ENCODE measurements around the gene TIMM17A. TPM values are rescaled to one million over a fixed set of nuclear protein-coding genes. Genes with fewer than 3 reads are reported as not detected.

Gene TIMM17A
- total and polyA plus RNA-seq, 2 of the 4 experiments (the other 2 are of a cell fraction) = 80.4 to 87.3 TPM

- Histone ChIP-seq H3K23ac (ENCODE audit: low read depth, low read length) (no peak overlapping the region), H4K5ac (ENCODE audit: low read depth, low read length) (no peak overlapping the region), H3K4me1 (ENCODE audit: control insufficient read depth, insufficient read depth, low read length) (peaks cover 13% of the 10 kb centered on the region), H3K9ac (ENCODE audit: low read depth, low read length) (no peak overlapping the region), H2BK120ac (ENCODE audit: low read depth, low read length) (no peak overlapping the region), H2AK5ac (ENCODE audit: low read depth, low read length) (no peak overlapping the region), H3K56ac (ENCODE audit: extremely low read depth, insufficient read depth, low read length) (no peak overlapping the region), H2BK5ac (ENCODE audit: low read depth, low read length, poor library complexity, severe bottlenecking) (no peak overlapping the region), H4K8ac (ENCODE audit: low read depth in 2 of 2, low read length in 2 of 2) (no peak overlapping the region), H3K4me2 (ENCODE audit: low read depth, low read length) (no peak overlapping the region), H3K9me3 (ENCODE audit: control insufficient read depth, insufficient read depth, low read length) (no peaks in the 10 kb centered on the region), H4K91ac (ENCODE audit: insufficient read depth, low read depth, low read length) (no peak overlapping the region), H3K36me3 (ENCODE audit: control insufficient read depth, insufficient read depth, low read length) (peaks cover 26% of the 10 kb centered on the region), H3K79me1 (ENCODE audit: low read depth in 1 of 2, low read length in 2 of 2) (peaks cover 22 to 71% of the 10 kb centered on the region in 2 experiments), H3K18ac (ENCODE audit: low read depth, low read length) (no peak overlapping the region), H3K27me3 (ENCODE audit: control insufficient read depth, insufficient read depth, low read length) (no peaks in the 10 kb centered on the region), H4K20me1 (ENCODE audit: insufficient read depth, low read length) (peaks cover 6% of the 10 kb centered on the region; the same call in 1 of the 2 replicates), H2BK15ac (ENCODE audit: low read depth, low read length) (no peak overlapping the region), H2AFZ (replicated peaks; ENCODE audit: low read length, poor library complexity) (no peak overlapping the region), H3K27ac (ENCODE audit: insufficient read depth, low read length) (no peak overlapping the region), H2AK9ac (replicated peaks; ENCODE audit: low read depth, low read length, poor library complexity) (no peak overlapping the region), H3K14ac (replicated peaks; ENCODE audit: low read depth, low read length) (no peak overlapping the region), H3K4me3 (ENCODE audit: insufficient read depth, low read depth, low read length) (no peak overlapping the region), H3K9me1 (ENCODE audit: insufficient read depth, low read length) (peaks cover 23% of the 10 kb centered on the region), H3K4ac (ENCODE audit: low read depth, low read length) (no peak overlapping the region), H2BK20ac (ENCODE audit: low read depth, low read length) (no peak overlapping the region)
- DNase-seq (peak; percentile 29), ATAC-seq (ENCODE audit: low read depth) (no peak)
- CTCF ChIA-PET = no interaction called here
- POLR2A ChIA-PET (ENCODE audit: unreplicated experiment) = no interaction called here
- 62% methylated on average over 4 of the region's 4 CpGs; no CpG with 5 or more reads in 1 of the 2 experiments for WGBS, 2 experiments (ENCODE audit: extremely low coverage in 2 of 2, insufficient read length in 1 of 2)
- intact Hi-C loops (cut with micrococcal nuclease) (no loop called here), in situ Hi-C loops (cut with MboI; ENCODE audit: low sequenced_read_pairs) (no loop called here), dilution Hi-C loops (cut with HindIII; ENCODE audit: low sequenced_read_pairs, unreplicated experiment) (no loop called here)
- TF ChIP-seq NFE2L2 (IDR thresholded peaks at IDR 0.05; ENCODE audit: low read depth, low read length) (no peak), MAZ (IDR thresholded peaks at IDR 0.05; ENCODE audit: borderline replicate concordance, low read depth, low read length) (no peak), MXI1 (IDR thresholded peaks at IDR 0.05; ENCODE audit: borderline replicate concordance, low read depth, low read length) (no peak)
- BruUV-seq (replicated peaks) = no TSS peak
Observed at GRCh38 chr1:201930137-201930536, 25.2 kb upstream of the TIMM17A start.

Measured in IMR-90 (cell line).